IPS-20b (cell line): ENCODE measurements around the gene STRN3.
"Not testable (repeated sequence)": the region's sequence is repeated elsewhere in the genome, so short reads cannot be mapped to it uniquely, and the experiment has no call there.

Experiments used
- H3K27ac ChIP-seq: one replicate; pipeline ENCODE4 v1.5.1; 2013; ENCODE audit warnings: low read length
- H3K27me3 ChIP-seq: 2 replicates; pipeline ENCODE4 v1.6.1; 2013; ENCODE audit warnings: mild to moderate bottlenecking, low read length, inconsistent platforms; ENCODE audit not compliant: insufficient read depth
- H3K36me3 ChIP-seq: 2 replicates; pipeline ENCODE4 v1.6.1; 2013; ENCODE audit warnings: low read depth, mild to moderate bottlenecking, inconsistent platforms, low read length, moderate library complexity; ENCODE audit not compliant: insufficient read depth
- H3K4me1 ChIP-seq: 2 replicates; pipeline ENCODE4 v1.6.1; 2013; ENCODE audit warnings: mild to moderate bottlenecking, control low read depth, inconsistent platforms, low read length, moderate library complexity; ENCODE audit not compliant: insufficient read depth
- H3K4me3 ChIP-seq: 2 replicates; pipeline ENCODE4 v1.5.1; 2013; ENCODE audit warnings: mild to moderate bottlenecking, low read length, inconsistent platforms
- H3K9ac ChIP-seq: 2 replicates; pipeline ENCODE4 v1.6.1; 2013; ENCODE audit warnings: low read depth, mild to moderate bottlenecking, inconsistent platforms, low read length, moderate library complexity
- H3K9me3 ChIP-seq: 2 replicates; pipeline ENCODE4 v1.6.1; 2013; ENCODE audit warnings: mild to moderate bottlenecking, low read depth, low read length, inconsistent platforms; ENCODE audit not compliant: insufficient read depth

The STRN3 gene

DNA sequence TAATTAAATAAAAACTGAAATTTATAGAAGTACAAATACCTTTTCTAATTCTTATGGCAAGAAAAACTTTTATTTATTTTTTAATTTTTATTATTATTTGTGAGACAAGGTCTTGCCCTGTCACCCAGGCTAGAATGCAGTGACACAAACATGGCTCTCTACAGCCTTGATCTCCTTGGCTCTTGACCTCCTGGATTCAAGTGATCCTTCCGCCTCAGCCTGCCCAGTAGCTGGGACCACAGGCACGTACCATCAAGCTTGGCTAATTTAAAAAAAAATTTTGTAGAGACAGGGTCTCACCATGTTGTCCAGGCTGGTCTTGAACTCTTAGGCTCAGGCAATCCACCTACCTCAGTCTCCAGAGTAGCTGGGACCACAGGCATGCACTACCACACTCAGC lies 104.4 kb downstream of the STRN3 start:
- Histone ChIP-seq H3K27ac (no peak overlapping the region), H3K9ac (no peak overlapping the region), H3K27me3 (no peaks in the 10 kb centered on the region), H3K4me3 (no peak overlapping the region), H3K36me3 (peaks cover 15% of the 10 kb centered on the region; the same call in 1 of the 2 replicates), H3K4me1 (peaks cover 6% of the 10 kb centered on the region; the same call in 1 of the 2 replicates), H3K9me3 (no peaks in the 10 kb centered on the region)

GRCh38 chr14:30921305-30921704 lies 104.9 kb downstream of the STRN3 start:
- Histone ChIP-seq H3K36me3 (peaks cover 15% of the 10 kb centered on the region; the same call in 1 of the 2 replicates), H3K9me3 (no peaks in the 10 kb centered on the region), H3K4me3 (no peak overlapping the region), H3K27ac (no peak overlapping the region), H3K4me1 (peaks cover 6% of the 10 kb centered on the region; the same call in 1 of the 2 replicates), H3K9ac (no peak overlapping the region), H3K27me3 (no peaks in the 10 kb centered on the region)

DNA sequence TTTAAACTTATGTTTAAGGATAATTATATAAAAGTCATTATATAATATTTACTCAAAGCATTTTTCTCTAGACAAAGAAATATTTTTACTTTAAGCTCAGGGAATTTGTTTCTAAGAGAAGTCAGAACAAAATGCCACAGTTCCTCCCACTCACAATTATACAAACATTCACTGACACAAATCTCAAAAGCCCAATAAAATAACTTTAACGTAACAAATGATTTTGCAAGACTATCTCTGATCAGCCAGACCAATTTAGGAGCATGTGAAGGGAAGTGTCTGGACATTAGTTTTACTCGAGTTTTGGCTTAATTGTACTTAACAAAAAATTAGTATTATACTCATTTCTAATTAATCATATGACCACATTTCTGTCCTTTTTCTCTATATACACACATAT lies 110.6 kb downstream of the STRN3 start:
- no peak overlapping the region for H3K9ac ChIP-seq
- no peak overlapping the region for H3K27ac ChIP-seq
- H3K9me3 ChIP-seq = no peaks in the 10 kb centered on the region
- no peaks in the 10 kb centered on the region for H3K4me1 ChIP-seq
- no peak overlapping the region for H3K4me3 ChIP-seq
- H3K36me3 ChIP-seq = peaks cover 24% of the 10 kb centered on the region
- no peaks in the 10 kb centered on the region for H3K27me3 ChIP-seq

- Histone ChIP-seq H3K4me3 (no peak overlapping the region), H3K36me3 (peaks cover 31% of the 10 kb centered on the region), H3K9ac (no peak overlapping the region), H3K4me1 (no peaks in the 10 kb centered on the region), H3K27ac (no peak overlapping the region), H3K9me3 (no peaks in the 10 kb centered on the region), H3K27me3 (no peaks in the 10 kb centered on the region)
Observed at GRCh38 chr14:30914812-30915211, 111.4 kb downstream of the STRN3 start.

- no peak overlapping the region for H3K27ac ChIP-seq
- H3K9me3 ChIP-seq = no peaks in the 10 kb centered on the region
- no peaks in the 10 kb centered on the region for H3K4me1 ChIP-seq
- H3K4me3 ChIP-seq = no peak overlapping the region
- H3K27me3 ChIP-seq = no peaks in the 10 kb centered on the region
- H3K36me3 ChIP-seq = peaks cover 85% of the 10 kb centered on the region
- H3K9ac ChIP-seq = no peak overlapping the region
Observed at GRCh38 chr14:30908826-30909225, 117.4 kb downstream of the STRN3 start.

GRCh38 chr14:30907659-30908057 lies 118.5 kb downstream of the STRN3 start:
- no peak overlapping the region for H3K9ac ChIP-seq
- H3K4me1 ChIP-seq = no peaks in the 10 kb centered on the region
- H3K27ac ChIP-seq = no peak overlapping the region
- H3K27me3 ChIP-seq = no peaks in the 10 kb centered on the region
- H3K4me3 ChIP-seq = no peak overlapping the region
- no peaks in the 10 kb centered on the region for H3K9me3 ChIP-seq
- H3K36me3 ChIP-seq = peaks cover 93% of the 10 kb centered on the region

- H3K4me1 ChIP-seq = no peaks in the 10 kb centered on the region
- H3K27me3 ChIP-seq = no peaks in the 10 kb centered on the region
- no peak overlapping the region for H3K27ac ChIP-seq
- no peak overlapping the region for H3K9ac ChIP-seq
- H3K4me3 ChIP-seq = no peak overlapping the region
- no peaks in the 10 kb centered on the region for H3K9me3 ChIP-seq
- H3K36me3 ChIP-seq = peaks cover 95% of the 10 kb centered on the region
Observed at GRCh38 chr14:30906752-30907658, 119.2 kb downstream of the STRN3 start.

DNA sequence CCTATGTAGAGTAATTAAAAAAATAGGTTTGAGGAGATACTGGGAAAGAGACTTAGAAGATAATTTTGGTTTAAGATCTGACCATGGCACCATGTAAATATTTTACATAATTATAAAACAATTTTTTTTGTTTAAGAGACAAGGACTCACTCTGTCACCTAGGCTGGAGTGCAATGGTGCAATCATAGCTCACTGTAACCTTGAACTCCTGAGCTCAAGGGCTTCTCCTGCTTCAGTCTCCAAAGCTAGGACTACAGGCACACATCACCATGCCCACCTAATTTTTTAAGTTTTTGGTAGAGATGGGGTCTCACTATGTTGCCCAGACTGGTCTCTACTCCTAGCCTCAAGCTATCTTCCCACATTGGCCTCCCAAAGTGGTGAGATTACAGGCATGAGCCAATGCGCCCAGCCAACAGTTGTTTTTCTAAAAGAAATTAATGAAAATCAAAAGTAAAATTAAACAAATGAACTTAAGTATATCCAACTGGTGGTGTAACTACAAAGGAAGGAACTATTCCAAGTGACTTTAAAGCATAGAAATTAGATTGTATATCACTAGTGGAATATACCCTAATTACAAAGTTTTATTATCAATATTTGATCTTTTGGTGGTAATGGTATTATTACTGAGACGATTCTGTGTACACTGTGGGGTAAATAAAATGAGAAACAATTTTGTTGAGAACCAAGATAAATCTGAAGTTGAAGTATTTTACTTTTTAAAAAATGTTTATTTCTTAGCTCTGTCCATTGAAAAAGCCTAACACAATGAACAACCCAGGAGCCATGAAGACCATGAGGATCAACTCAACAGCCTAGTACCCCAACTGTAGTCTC lies 122.7 kb downstream of the STRN3 start:
- no peak overlapping the region for H3K9ac ChIP-seq
- H3K36me3 ChIP-seq = peaks cover 80% of the 10 kb centered on the region
- H3K27me3 ChIP-seq = no peaks in the 10 kb centered on the region
- no peaks in the 10 kb centered on the region for H3K4me1 ChIP-seq
- H3K4me3 ChIP-seq = no peak overlapping the region
- no peak overlapping the region for H3K27ac ChIP-seq
- H3K9me3 ChIP-seq = no peaks in the 10 kb centered on the region

DNA sequence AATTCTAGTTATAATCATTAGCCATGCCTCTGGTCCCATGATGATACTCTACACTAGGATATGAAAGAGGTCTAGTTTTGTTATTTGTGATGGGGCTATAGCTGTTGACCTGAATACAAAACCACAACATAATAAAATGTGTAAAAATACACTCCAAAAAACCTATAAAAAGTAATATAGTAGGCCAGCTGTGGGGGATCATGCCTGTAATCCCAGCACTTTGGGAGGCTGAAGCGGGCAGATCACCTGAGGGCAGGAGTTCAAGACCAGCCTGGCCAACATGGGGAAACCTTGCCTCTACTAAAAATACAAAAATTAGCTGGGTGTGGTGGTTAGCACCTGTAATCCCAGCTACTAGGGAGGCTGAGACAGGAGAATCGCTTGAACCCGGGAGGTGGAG lies 129.1 kb downstream of the STRN3 start:
- not testable (repeated sequence) for H3K27me3 ChIP-seq, H3K4me3 ChIP-seq, H3K9me3 ChIP-seq, H3K27ac ChIP-seq, H3K9ac ChIP-seq, H3K4me1 ChIP-seq
- peaks cover 49% of the 10 kb centered on the region for H3K36me3 ChIP-seq

DNA sequence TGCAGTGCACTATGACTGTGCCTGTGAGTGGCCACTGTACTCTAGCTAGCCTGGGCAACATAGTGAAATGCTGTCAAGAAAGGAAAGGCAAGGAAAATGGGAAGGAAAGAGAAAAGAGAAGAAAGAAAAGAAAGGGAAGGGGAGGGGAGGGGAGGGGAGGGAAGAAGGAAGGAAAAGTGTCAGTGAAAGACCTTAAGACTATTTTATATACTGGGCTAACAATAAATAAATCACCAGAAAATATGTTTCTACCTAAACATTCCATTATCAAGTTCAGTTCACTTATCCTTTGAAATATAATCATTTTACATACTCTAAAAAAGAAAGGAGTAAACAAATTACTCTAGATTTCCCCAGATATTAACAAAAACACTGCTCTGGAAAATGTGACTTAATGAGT lies 129.7 kb downstream of the STRN3 start:
- no peaks in the 10 kb centered on the region for H3K27me3 ChIP-seq
- H3K9ac ChIP-seq = no peak overlapping the region
- no peaks in the 10 kb centered on the region for H3K4me1 ChIP-seq
- peaks cover 42% of the 10 kb centered on the region for H3K36me3 ChIP-seq
- no peaks in the 10 kb centered on the region for H3K9me3 ChIP-seq
- H3K27ac ChIP-seq = no peak overlapping the region
- H3K4me3 ChIP-seq = no peak overlapping the region

DNA sequence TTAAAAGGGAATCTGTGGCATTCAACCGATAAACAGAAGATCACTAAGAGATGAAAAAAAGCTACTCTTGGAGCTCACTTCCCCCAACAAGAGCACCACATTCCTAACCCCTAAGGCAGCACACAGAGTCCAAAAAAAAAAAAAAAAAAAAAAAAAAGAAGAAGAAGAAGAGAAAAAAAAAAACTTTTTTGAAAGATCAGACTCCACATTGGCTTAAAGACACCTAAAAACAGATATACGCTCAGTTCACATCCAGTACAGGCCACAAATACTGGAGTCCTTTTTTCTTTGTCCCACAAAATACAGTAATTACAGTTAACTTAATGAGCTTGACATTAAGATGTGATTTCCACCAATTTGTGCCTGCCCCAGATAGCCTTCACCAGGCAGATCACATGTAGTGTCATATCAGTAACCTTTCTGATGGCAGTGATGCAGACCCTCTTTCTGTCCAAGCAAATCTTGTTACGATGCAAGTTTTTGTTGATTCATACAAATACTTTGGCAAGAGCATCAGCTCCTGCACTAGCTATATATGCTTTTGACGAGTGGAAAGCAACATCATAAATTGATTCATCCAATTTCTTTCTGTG lies 131.2 kb downstream of the STRN3 start:
- H3K27ac ChIP-seq = no peak overlapping the region
- no peaks in the 10 kb centered on the region for H3K4me1 ChIP-seq
- H3K4me3 ChIP-seq = no peak overlapping the region
- H3K9ac ChIP-seq = no peak overlapping the region
- H3K27me3 ChIP-seq = no peaks in the 10 kb centered on the region
- H3K9me3 ChIP-seq = no peaks in the 10 kb centered on the region
- H3K36me3 ChIP-seq = peaks cover 39% of the 10 kb centered on the region
